HG03159 (cell line): Measurements from ENCODE around the gene STX19.

ENCODE experiments used
- ATAC-seq: cut with Tn5 transposase; IDR thresholded peaks from one replicate; pipeline ENCODE4 v1.9.1; 2021; ENCODE audit warnings: mild to moderate bottlenecking, moderate library complexity; ENCODE audit not compliant: unreplicated experiment

STX19 gene

GRCh38 chr3:94036909-94037507 lies 8.6 kb upstream of the STX19 start:
- ATAC-seq: no peak

DNA sequence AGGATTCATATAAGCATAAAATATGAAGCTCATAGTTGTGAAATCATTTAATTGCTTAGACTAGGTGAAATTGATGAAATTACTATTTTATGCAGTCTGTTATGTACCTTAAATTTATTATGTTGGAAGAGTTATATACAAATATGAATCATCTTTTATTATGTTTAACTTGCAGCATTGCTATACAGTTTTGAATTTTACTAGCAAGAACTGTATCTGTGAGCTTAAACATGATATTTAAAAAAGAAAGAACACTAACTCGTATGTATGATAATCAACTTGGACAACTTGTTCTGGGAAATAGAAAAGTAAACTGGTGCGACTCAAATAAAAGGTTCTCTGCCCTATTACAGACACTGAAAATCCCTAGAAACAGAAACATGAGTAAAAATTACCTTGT lies 1.8 kb downstream of the STX19 start:
- ATAC-seq: no peak

- ATAC-seq: no peak
These were observed 4.0 kb downstream of the STX19 start for GRCh38 chr3:94024385-94024784.

DNA sequence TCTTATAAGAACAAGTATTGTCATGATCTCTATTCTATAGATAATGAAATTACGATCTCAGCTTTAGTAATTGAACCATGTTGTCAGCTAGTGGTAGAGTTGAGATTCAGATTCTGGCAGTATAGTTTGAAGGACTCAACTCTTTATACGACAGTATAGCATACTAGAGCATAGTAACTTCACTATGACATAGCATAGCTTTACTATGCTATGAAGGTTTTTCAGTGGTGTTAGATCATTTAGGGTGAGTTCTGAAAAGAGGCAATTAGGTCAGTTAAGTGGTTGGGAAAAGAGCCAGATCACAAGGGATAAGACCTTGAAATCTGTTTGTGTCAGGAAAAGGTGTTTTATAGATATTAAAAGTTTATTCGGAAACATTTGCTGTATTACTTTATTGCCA lies 8.1 kb downstream of the STX19 start:
- ATAC-seq: no peak

- ATAC-seq: no peak
These were observed 8.7 kb downstream of the STX19 start for GRCh38 chr3:94019659-94020058.

DNA sequence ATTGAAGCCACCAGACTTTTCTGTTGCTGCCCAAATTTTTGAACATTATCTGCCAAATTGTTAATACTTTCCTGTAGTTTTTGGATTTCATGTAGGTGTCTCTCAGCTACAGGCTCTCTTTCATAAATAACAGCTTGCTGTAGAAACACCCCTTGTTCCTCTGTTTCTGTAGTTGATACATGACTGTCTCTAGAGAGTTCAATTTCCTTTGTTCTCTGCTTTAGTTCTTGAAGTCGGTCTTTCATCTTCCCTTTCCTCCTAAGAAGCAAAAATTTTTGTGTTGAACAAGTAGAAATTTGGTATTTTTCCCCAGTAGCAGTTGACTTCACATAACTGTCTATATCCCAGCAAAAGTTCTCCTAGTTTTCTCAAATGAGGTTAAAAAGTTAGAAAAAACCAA lies 13.4 kb downstream of the STX19 start:
- ATAC-seq: no peak

DNA sequence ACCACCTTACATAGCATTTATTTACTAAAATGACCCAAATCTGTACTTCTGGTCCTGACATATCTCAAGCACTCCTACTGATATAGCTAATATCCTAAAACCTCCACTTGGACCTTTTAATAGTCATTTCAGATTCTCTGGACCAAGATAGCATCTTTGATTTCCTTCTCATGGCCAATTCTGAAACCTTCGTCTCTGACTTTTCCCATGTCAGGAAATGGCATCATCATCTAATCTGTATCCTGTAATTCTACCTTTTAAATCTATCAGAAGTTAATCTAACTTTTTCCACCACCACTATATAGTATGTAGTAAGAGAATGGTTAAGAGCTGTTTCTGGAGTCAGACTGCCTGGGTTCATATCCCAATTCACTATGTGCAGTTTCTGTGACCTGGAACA lies 16.2 kb downstream of the STX19 start:
- no peak for ATAC-seq

DNA sequence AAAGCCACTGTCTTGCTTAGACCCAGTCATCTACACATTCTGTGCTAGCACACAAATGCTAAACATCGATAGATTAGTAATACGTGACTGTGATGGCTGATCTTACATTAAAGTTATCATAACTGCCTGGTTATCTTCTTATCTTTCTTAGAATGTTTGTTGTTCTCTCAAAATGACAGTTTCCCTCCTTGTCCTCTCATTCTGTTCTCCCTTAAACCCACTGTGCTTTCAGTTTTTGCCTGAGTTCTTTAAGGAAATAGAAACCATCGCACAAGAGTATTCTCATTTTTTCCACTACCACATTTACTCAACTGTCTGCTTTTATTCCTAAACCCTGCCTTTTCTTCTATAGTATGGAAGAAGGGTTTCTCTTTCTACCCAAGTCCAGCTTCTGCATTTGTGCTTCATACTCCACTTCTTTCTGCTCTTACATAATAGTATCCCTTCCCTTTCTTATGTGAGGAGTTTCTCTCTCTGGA lies 17.1 kb downstream of the STX19 start:
- ATAC-seq: no peak

GRCh38 chr3:94009608-94010007 lies 18.8 kb downstream of the STX19 start:
- ATAC-seq: no peak

- ATAC-seq: no peak
These were observed 20.1 kb downstream of the STX19 start for GRCh38 chr3:94008253-94008652.

- peak; percentile 95 for ATAC-seq
These were observed 24.0 kb downstream of the STX19 start for GRCh38 chr3:94004301-94004910.

DNA sequence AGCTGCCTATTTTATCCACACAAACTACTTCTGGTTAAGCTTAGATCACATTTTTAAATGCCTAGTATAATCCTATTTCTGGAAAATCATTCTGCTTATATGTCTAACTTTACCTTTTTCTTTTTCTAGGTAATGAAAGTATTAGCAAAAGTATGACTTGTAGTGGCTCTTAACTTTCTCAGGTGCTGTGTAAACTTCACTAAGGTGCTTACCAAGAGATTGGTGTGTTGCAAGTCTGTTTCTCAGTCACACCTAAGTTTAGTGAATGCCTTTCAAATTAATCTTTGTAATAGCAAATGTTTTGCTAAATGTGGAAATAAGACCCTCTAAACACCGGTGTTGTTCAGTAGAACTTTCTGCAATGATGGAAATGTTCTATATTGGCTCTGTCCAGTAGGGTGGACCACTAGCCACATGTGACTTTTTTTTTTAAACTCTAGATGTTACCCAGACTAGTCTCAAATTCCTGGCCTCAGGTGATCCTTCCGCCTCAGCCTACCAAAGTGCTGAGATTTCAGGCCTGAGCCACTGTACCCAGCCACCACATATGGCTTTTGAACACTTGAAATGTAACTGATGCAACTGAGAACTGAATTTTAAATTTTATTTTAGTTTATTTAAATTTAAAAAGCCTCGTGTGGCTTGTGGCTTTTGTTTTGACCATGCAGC lies 26.4 kb downstream of the STX19 start:
- no peak for ATAC-seq

GRCh38 chr3:94001191-94001590 lies 27.2 kb downstream of the STX19 start:
- ATAC-seq: no peak

DNA sequence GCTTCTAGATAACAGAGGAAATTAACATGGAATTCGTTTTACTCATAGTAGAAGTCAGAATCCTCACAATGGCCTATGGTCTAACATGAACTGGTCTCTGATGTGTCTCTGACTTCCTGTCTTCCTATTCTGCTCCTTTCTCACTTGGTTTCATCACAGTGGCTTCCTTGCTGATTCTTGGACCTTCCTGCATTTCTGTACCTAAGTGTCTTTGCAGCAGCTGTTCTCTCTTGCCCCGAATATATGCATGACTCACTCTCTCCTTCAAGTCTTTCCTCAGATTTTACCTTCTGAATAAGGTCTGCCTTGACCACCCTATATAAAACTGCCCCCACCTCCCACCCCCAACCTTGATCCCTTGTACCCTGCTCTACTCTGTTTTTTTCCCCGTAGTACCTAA lies 34.3 kb downstream of the STX19 start:
- ATAC-seq: no peak

DNA sequence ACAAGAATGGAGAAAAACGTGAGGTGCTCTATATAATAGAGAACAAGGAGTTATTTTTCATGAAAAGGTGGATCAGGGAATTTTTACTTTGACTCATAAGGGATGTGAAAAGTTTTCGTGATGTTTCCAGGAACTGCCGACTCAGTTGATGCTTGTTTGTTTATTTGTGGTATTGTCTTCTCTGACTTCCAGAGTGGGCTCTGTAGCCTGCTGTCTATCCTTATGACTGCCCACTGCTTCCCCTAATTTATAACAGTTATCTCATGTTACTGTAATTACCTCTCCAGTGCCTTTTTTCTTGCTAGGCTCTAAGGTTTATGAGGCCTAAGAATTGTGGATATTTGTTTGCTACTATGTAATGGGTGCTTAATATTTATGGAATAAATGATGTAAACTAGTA lies 36.2 kb downstream of the STX19 start:
- ATAC-seq: no peak

- ATAC-seq: no peak
These were observed 36.8 kb downstream of the STX19 start for GRCh38 chr3:93991631-93992030.

DNA sequence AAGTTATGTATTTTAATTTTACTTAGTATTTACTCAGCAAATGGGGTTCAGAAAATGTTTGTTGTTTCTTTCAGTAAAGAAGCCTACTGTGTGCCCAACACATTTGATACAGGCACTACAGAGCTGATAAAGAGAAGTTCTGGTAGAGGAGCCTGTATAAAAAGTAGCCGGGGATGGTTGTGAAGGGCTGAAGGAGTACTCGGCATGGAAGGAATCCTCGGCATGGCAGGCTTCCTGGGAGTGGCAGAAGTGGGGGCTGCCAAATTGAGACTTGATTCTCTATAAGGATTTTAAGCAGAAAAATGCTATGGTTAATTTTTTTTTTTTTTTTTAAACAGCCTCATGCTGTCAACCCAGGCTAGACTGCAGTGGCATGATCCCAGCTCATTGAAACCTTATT lies 39.2 kb downstream of the STX19 start:
- ATAC-seq: no peak

DNA sequence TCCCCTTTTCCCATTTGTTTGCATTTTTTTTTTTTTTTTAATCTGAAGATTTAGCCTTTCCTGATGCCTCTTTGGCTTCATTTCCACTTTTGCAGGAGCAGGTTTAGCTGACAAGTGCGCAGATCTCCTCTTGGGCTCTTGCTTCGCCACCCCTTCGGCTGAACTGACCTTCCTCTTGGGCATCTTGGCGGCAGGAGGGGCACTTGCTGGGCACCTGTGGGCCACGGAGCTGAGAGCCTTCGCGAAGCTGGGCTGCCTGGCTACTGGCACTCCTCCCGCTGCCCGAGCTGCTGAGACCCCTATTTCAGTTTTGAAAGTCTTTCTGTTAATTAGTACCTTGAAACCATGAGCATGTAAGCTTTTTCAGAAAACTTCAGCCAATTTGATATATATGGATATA lies 39.6 kb downstream of the STX19 start:
- ATAC-seq: no peak

GRCh38 chr3:93988283-93988682 lies 40.1 kb downstream of the STX19 start:
- no peak for ATAC-seq

- ATAC-seq: no peak
These were observed 43.8 kb downstream of the STX19 start for GRCh38 chr3:93984618-93985017.

- no peak for ATAC-seq
These were observed 45.0 kb downstream of the STX19 start for GRCh38 chr3:93983408-93983807.

- ATAC-seq: no peak
These were observed 46.7 kb downstream of the STX19 start for GRCh38 chr3:93981649-93982048.
